MM.1S (cell line): Measurements from ENCODE around the gene CCL2.

ENCODE experiments used
- CTCF ChIP-seq: fragments of 300-600 bp; sonication (generic); IDR thresholded peaks from 2 replicates; pipeline ENCODE4 v1.5.1; 2016; ENCODE audit warnings: antibody characterized with exemption, low read length, mixed read lengths
- EZH2 ChIP-seq: fragments of 300-600 bp; sonication (generic); optimal IDR thresholded peaks from 2 replicates; pipeline ENCODE3; 2017; ENCODE audit warnings: low read depth, mild to moderate bottlenecking, antibody characterized with exemption, low read length, mixed read lengths

- TF ChIP-seq CTCF (no peak), EZH2 (no peak)
These were observed 33.7 kb upstream of the CCL2 start for GRCh38 chr17:34221411-34221810.
